Measurements from ENCODE around the gene AURKB.

Gene AURKB

GRCh38 chr17:8206536-8206935 lies 3.8 kb downstream of the AURKB start:
- Histone ChIP-seq H4K20me1 (ENCODE audit: insufficient read depth, low read length) (no peaks in the 10 kb centered on the region), H3K36me3 (replicated peaks; ENCODE audit: low read depth, low read length) (peaks cover 38% of the 10 kb centered on the region), H3K4me2 (ENCODE audit: low read length) (no peak overlapping the region), H3K9me3 (ENCODE audit: insufficient read depth, low read length) (no peaks in the 10 kb centered on the region), H3K4me1 (ENCODE audit: low read length) (peaks cover 14% of the 10 kb centered on the region), H3K4me3 (ENCODE audit: low read length) (no peak overlapping the region), H3K27me3 (ENCODE audit: low read depth, low read length) (no peaks in the 10 kb centered on the region), H2AFZ (ENCODE audit: low read depth, low read length) (no peak overlapping the region), H3K79me2 (ENCODE audit: low read length) (peaks cover 35% of the 10 kb centered on the region), H3K9ac (ENCODE audit: low read length) (no peak overlapping the region), H3K27ac (ENCODE audit: low read length) (no peak overlapping the region)
- no peak for TF ChIP-seq EZH2phosphoT487 (IDR thresholded peaks at IDR 0.05; ENCODE audit: low read depth)
- no peak for TF ChIP-seq CTCF (IDR thresholded peaks at IDR 0.05; ENCODE audit: low read depth, low read length)

- Histone ChIP-seq H3K27me3 (ENCODE audit: low read depth, low read length) (no peaks in the 10 kb centered on the region), H3K4me2 (ENCODE audit: low read length) (no peak overlapping the region), H3K36me3 (replicated peaks; ENCODE audit: low read depth, low read length) (peaks cover 42% of the 10 kb centered on the region), H3K9me3 (ENCODE audit: insufficient read depth, low read length) (no peaks in the 10 kb centered on the region), H3K9ac (ENCODE audit: low read length) (no peak overlapping the region), H3K4me1 (ENCODE audit: low read length) (peaks cover 9% of the 10 kb centered on the region), H3K27ac (ENCODE audit: low read length) (no peak overlapping the region), H3K4me3 (ENCODE audit: low read length) (no peak overlapping the region), H2AFZ (ENCODE audit: low read depth, low read length) (no peak overlapping the region), H4K20me1 (ENCODE audit: insufficient read depth, low read length) (no peaks in the 10 kb centered on the region), H3K79me2 (ENCODE audit: low read length) (peaks cover 27% of the 10 kb centered on the region)
- no peak for TF ChIP-seq CTCF (IDR thresholded peaks at IDR 0.05; ENCODE audit: low read depth, low read length)
- no peak for TF ChIP-seq EZH2phosphoT487 (IDR thresholded peaks at IDR 0.05; ENCODE audit: low read depth)
Observed at GRCh38 chr17:8204761-8205555, 5.4 kb downstream of the AURKB start.

- H3K4me3 ChIP-seq (ENCODE audit: low read length) = no peak overlapping the region
- peaks cover 11% of the 10 kb centered on the region for H4K20me1 ChIP-seq (ENCODE audit: insufficient read depth, low read length)
- TF ChIP-seq CTCF (IDR thresholded peaks at IDR 0.05; ENCODE audit: low read depth, low read length) = no peak
- TF ChIP-seq EZH2phosphoT487 (IDR thresholded peaks at IDR 0.05; ENCODE audit: low read depth) = no peak
- H3K4me2 ChIP-seq (ENCODE audit: low read length) = peak overlapping the region; percentile 49
- no peak overlapping the region for H3K27ac ChIP-seq (ENCODE audit: low read length)
- no peak overlapping the region for H3K9ac ChIP-seq (ENCODE audit: low read length)
- no peaks in the 10 kb centered on the region for H3K9me3 ChIP-seq (ENCODE audit: insufficient read depth, low read length)
- H3K4me1 ChIP-seq (ENCODE audit: low read length) = peaks cover 44% of the 10 kb centered on the region
- H3K27me3 ChIP-seq (ENCODE audit: low read depth, low read length) = no peaks in the 10 kb centered on the region
- H2AFZ ChIP-seq (ENCODE audit: low read depth, low read length) = no peak overlapping the region
- peaks cover 7% of the 10 kb centered on the region; the same call in 1 of the 2 replicates for H3K79me2 ChIP-seq (ENCODE audit: low read length)
- no peaks in the 10 kb centered on the region for H3K36me3 ChIP-seq (replicated peaks; ENCODE audit: low read depth, low read length)
Observed at GRCh38 chr17:8192070-8192815, 18.1 kb downstream of the AURKB start.

DNA sequence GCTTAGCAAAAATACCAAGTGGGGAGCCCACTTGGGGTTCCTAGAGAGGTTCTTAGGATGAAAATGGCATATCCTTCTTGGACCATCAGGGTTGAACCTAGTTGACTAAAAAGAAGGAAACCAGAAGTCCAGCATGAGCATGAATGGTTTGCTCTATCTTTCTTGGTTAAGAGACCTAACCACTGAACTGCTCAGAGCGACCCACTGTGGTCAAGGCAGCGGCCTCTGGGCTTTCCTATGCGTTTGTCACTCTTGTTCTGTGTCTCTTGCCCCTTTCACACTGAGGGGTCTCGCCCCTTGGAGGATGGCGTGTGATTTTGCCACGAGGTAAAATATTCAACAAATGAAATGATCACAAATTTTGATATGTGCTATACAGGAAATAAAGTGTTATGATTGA lies 19.9 kb downstream of the AURKB start:
- Histone ChIP-seq H4K20me1 (ENCODE audit: insufficient read depth, low read length) (peaks cover 11% of the 10 kb centered on the region), H3K79me2 (ENCODE audit: low read length) (peaks cover 7% of the 10 kb centered on the region; the same call in 1 of the 2 replicates), H3K4me3 (ENCODE audit: low read length) (peak overlapping the region; percentile 78), H2AFZ (ENCODE audit: low read depth, low read length) (peak overlapping the region; percentile 89), H3K27ac (ENCODE audit: low read length) (peak overlapping the region; percentile 27; the same call in 1 of the 2 replicates), H3K27me3 (ENCODE audit: low read depth, low read length) (no peaks in the 10 kb centered on the region), H3K4me2 (ENCODE audit: low read length) (peak overlapping the region; percentile 95), H3K9me3 (ENCODE audit: insufficient read depth, low read length) (no peaks in the 10 kb centered on the region), H3K9ac (ENCODE audit: low read length) (peak overlapping the region; percentile 63), H3K4me1 (ENCODE audit: low read length) (peaks cover 33% of the 10 kb centered on the region), H3K36me3 (replicated peaks; ENCODE audit: low read depth, low read length) (no peaks in the 10 kb centered on the region)
- TF ChIP-seq EZH2phosphoT487 (IDR thresholded peaks at IDR 0.05; ENCODE audit: low read depth) = no peak
- no peak for TF ChIP-seq CTCF (IDR thresholded peaks at IDR 0.05; ENCODE audit: low read depth, low read length)
